HCT116 (cell line): Measurements from ENCODE around the gene DIP2C. TPM values are rescaled to one million over a fixed set of nuclear protein-coding genes. Genes with fewer than 3 reads are reported as not detected.
A peak's percentile ranks its signal among the peaks of the same experiment; 100 is the strongest.

Source experiments
- ATAC-seq: fragments of 200-7000 bp; cut with Tn5 transposase; 2 replicates; pipeline ENCODE4 v1.9.1; 2020; ENCODE audit warnings: mild to moderate bottlenecking, moderate library complexity
- BruUV-seq: library from RNA; stranded (reverse); fragments of 400-500 nt; replicated peaks from 2 replicates; lab custom pipeline; 2021; lab: Mats Ljungman, UMichigan
- CTCF ChIA-PET: fragments of 300-600 bp; sonication (Branson Sonifier 250); formaldehyde crosslinking; loops from one replicate; lab custom pipeline; 2021; ENCODE audit warnings: antibody characterized with exemption; lab: Charles Lee
- POLR2A ChIA-PET: fragments of 300-600, 350-600 bp; sonication (Branson Sonifier 250); formaldehyde crosslinking; loops from one replicate; lab custom pipeline; 2021; ENCODE audit warnings: antibody characterized with exemption; lab: Charles Lee
- RAD21 ChIA-PET, 2 experiments: fragments of 300-600 bp; sonication (Branson Sonifier 250); formaldehyde crosslinking; loops; one replicate each; lab custom pipeline; 2023; ENCODE audit warnings: low total read pairs in 2 of 2; ENCODE audit not compliant: uncharacterized antibody in 2 of 2, unreplicated experiment in 2 of 2, low non-redundant PET in 1 of 2; lab: Charles Lee
- DNase-seq: peaks from one replicate; pipeline ENCODE4 v3.0.0-alpha.2; 2010; ENCODE audit warnings: low read depth, low spot score
- H2AFZ ChIP-seq: fragments of 200-600 bp; shearing (Covaris generic), sonication (generic); 2 replicates; pipeline ENCODE4 v1.6.1; 2017; ENCODE audit warnings: low read depth, mixed run types, mixed read lengths, antibody characterized with exemption, low read length; ENCODE audit not compliant: poor library complexity, severe bottlenecking
- H3K27ac ChIP-seq: 2 replicates; pipeline ENCODE4 v1.5.1; 2012; ENCODE audit warnings: low read depth, low read length
- H3K27me3 ChIP-seq: fragments of 200-600 bp; sonication (generic); 2 replicates; pipeline ENCODE4 v1.6.1; 2016; ENCODE audit warnings: mixed run types, low read length, mixed read lengths; ENCODE audit not compliant: insufficient read depth
- H3K36me3 ChIP-seq, 2 experiments: fragments of 200-500 bp in 1 of 2; fragments of 200-600 bp in 1 of 2; sonication (Bioruptor generic) in 1 of 2; sonication (generic) in 1 of 2; 2 replicates each; pipeline versions ENCODE4 v1.5.1 to v1.6.1; 2014 to 2016; ENCODE audit warnings: low read length in 2 of 2, inconsistent platforms in 1 of 2, mixed read lengths in 1 of 2, mixed run types in 1 of 2; ENCODE audit not compliant: insufficient read depth in 2 of 2, control insufficient read depth in 1 of 2
- H3K4me1 ChIP-seq, 2 experiments: fragments of 200-600 bp in 1 of 2; sonication (generic) in 1 of 2; 2 replicates each; pipeline versions ENCODE4 v1.5.1 to v1.6.1; 2012 to 2017; ENCODE audit warnings: low read length in 2 of 2, inconsistent platforms in 1 of 2, mild to moderate bottlenecking in 1 of 2, mixed read lengths in 1 of 2, mixed run types in 1 of 2, moderate library complexity in 1 of 2; ENCODE audit not compliant: insufficient read depth in 2 of 2, control insufficient read depth in 1 of 2
- H3K4me2 ChIP-seq: fragments of 200-600 bp; sonication (generic); 2 replicates; pipeline ENCODE4 v1.6.1; 2017; ENCODE audit warnings: mixed run types, low read length, mixed read lengths
- H3K4me3 ChIP-seq, 2 experiments: fragments of 200-600 bp in 1 of 2; sonication (generic) in 1 of 2; replicated peaks in 1 of 2; 2 replicates each; pipeline ENCODE4 v1.5.1; 2011 to 2016; ENCODE audit warnings: low read length in 2 of 2, control low read depth in 1 of 2, low read depth in 1 of 2, mild to moderate bottlenecking in 1 of 2, mixed read lengths in 1 of 2, mixed run types in 1 of 2
- H3K79me2 ChIP-seq: fragments of 200-600 bp; sonication (generic); 2 replicates; pipeline ENCODE4 v1.6.1; 2017; ENCODE audit warnings: mild to moderate bottlenecking, mixed run types, low read length, moderate library complexity, mixed read lengths; ENCODE audit not compliant: insufficient read depth
- H3K9ac ChIP-seq: fragments of 200-600 bp; sonication (generic); 2 replicates; pipeline ENCODE4 v1.6.1; 2016; ENCODE audit warnings: low read length, mixed read lengths
- H3K9me2 ChIP-seq: fragments of 200-600 bp; sonication (generic), shearing (Covaris generic); 2 replicates; pipeline ENCODE4 v1.6.1; 2017; ENCODE audit warnings: mixed run types, mild to moderate bottlenecking, moderate library complexity; ENCODE audit not compliant: insufficient read depth
- H3K9me3 ChIP-seq, 2 experiments: fragments of 200-500 bp in 1 of 2; fragments of 200-600 bp in 1 of 2; sonication (Bioruptor generic) in 1 of 2; sonication (generic) in 1 of 2; 2 replicates each; pipeline ENCODE4 v1.6.1; 2014 to 2017; ENCODE audit warnings: low read length in 2 of 2, mixed read lengths in 2 of 2, inconsistent platforms in 1 of 2, low read depth in 1 of 2, mild to moderate bottlenecking in 1 of 2, mixed run types in 1 of 2, moderate library complexity in 1 of 2; ENCODE audit not compliant: control insufficient read depth in 1 of 2, insufficient read depth in 1 of 2
- H4K20me1 ChIP-seq: fragments of 200-600 bp; sonication (generic), shearing (Covaris generic); 2 replicates; pipeline ENCODE4 v1.6.1; 2017; ENCODE audit warnings: mixed run types, mild to moderate bottlenecking, moderate library complexity; ENCODE audit not compliant: insufficient read depth
- EGR1 ChIP-seq: IDR thresholded peaks from 2 replicates; pipeline ENCODE4 v1.6.1; 2012; ENCODE audit warnings: low read depth
- ELF1 ChIP-seq: IDR thresholded peaks from 2 replicates; pipeline ENCODE4 v1.6.1; 2012; ENCODE audit warnings: low read depth, borderline replicate concordance
- EZH2 ChIP-seq: fragments of 200-600 bp; sonication (generic); IDR thresholded peaks from 2 replicates; pipeline ENCODE4 v1.6.1; 2017; ENCODE audit warnings: antibody characterized with exemption, mixed run types
- FOSL1 ChIP-seq: IDR thresholded peaks from 2 replicates; pipeline ENCODE4 v1.6.1; 2012; ENCODE audit warnings: low read depth
- JUND ChIP-seq: IDR thresholded peaks from 2 replicates; pipeline ENCODE4 v1.6.1; 2012
- POLR2A ChIP-seq: IDR thresholded peaks from 2 replicates; pipeline ENCODE4 v1.7.0; 2011; ENCODE audit warnings: borderline replicate concordance; ENCODE audit not compliant: insufficient read depth, insufficient read length; ENCODE audit errors: extremely low read depth
- RAD21 ChIP-seq: IDR thresholded peaks from 2 replicates; pipeline ENCODE4 v1.6.1; 2012; ENCODE audit warnings: low read depth, mild to moderate bottlenecking
- SP1 ChIP-seq: IDR thresholded peaks from 2 replicates; pipeline ENCODE4 v1.6.1; 2012; ENCODE audit warnings: low read depth
- SRF ChIP-seq: IDR thresholded peaks from 2 replicates; pipeline ENCODE4 v1.6.1; 2012; ENCODE audit warnings: low read depth
- TCF7L2 ChIP-seq: IDR thresholded peaks from 2 replicates; pipeline ENCODE4 v1.7.0; 2011; ENCODE audit warnings: borderline replicate concordance, inconsistent platforms; ENCODE audit not compliant: insufficient read depth, insufficient read length; ENCODE audit errors: extremely low read depth
- YY1 ChIP-seq: IDR thresholded peaks from 2 replicates; pipeline ENCODE4 v1.6.1; 2011; ENCODE audit warnings: low read length, low read depth, moderate library complexity, mild to moderate bottlenecking; ENCODE audit not compliant: insufficient replicate concordance; ENCODE audit errors: extremely low read depth
- ZFX ChIP-seq: fragments of 450-650 bp; IDR thresholded peaks from 2 replicates; pipeline ENCODE4 v1.6.1; 2017
- ZNF274 ChIP-seq: fragments of 200-500 bp; sonication (Bioruptor generic); IDR thresholded peaks from 2 replicates; pipeline ENCODE4 v1.6.1; 2014; ENCODE audit warnings: mild to moderate bottlenecking, low read depth, low read length, inconsistent platforms
- intact Hi-C: fragments of 100-400 bp; cut with micrococcal nuclease; formaldehyde crosslinking; loops from 2 replicates; pipeline ENCODE4 v1.10.0; 2022
- total RNA-seq: library from RNA; stranded (reverse); gene quantifications from one replicate; pipeline ENCODE4 v1.2.1, GENCODE V29; 2021; ENCODE audit not compliant: unreplicated experiment
- TF ChIP-seq, protein P1 (sequence below): IDR thresholded peaks from 2 replicates; pipeline ENCODE4 v1.6.1; 2012
- TF ChIP-seq, protein P2 (sequence below): IDR thresholded peaks from 2 replicates; pipeline ENCODE4 v1.6.1; 2011; ENCODE audit warnings: mild to moderate bottlenecking, low read length, moderate library complexity; ENCODE audit not compliant: insufficient replicate concordance; ENCODE audit errors: extremely low read depth
- TF ChIP-seq, protein P3 (sequence below): IDR thresholded peaks from 2 replicates; pipeline ENCODE4 v1.6.1; 2012
- TF ChIP-seq, protein P4 (sequence below): IDR thresholded peaks from 2 replicates; pipeline ENCODE4 v1.6.1; 2012; ENCODE audit warnings: low read depth
- TF ChIP-seq, protein P5 (sequence below), 3 experiments: fragments of 200-600 bp in 1 of 3; sonication (generic) in 1 of 3; IDR thresholded peaks in 2 of 3; conservative IDR thresholded peaks in 1 of 3; 2 replicates each; pipeline ENCODE4 v1.5.1; 2012 to 2017; ENCODE audit warnings: low read depth in 2 of 3, low read length in 2 of 3, antibody characterized with exemption in 1 of 3, borderline replicate concordance in 1 of 3, control low read depth in 1 of 3, mild to moderate bottlenecking in 1 of 3, mixed read lengths in 1 of 3, mixed run types in 1 of 3, moderate library complexity in 1 of 3; ENCODE audit not compliant: insufficient read depth in 1 of 3

Gene DIP2C
- total RNA-seq, 1 experiment from 2014 or later: 15.4 TPM

DNA sequence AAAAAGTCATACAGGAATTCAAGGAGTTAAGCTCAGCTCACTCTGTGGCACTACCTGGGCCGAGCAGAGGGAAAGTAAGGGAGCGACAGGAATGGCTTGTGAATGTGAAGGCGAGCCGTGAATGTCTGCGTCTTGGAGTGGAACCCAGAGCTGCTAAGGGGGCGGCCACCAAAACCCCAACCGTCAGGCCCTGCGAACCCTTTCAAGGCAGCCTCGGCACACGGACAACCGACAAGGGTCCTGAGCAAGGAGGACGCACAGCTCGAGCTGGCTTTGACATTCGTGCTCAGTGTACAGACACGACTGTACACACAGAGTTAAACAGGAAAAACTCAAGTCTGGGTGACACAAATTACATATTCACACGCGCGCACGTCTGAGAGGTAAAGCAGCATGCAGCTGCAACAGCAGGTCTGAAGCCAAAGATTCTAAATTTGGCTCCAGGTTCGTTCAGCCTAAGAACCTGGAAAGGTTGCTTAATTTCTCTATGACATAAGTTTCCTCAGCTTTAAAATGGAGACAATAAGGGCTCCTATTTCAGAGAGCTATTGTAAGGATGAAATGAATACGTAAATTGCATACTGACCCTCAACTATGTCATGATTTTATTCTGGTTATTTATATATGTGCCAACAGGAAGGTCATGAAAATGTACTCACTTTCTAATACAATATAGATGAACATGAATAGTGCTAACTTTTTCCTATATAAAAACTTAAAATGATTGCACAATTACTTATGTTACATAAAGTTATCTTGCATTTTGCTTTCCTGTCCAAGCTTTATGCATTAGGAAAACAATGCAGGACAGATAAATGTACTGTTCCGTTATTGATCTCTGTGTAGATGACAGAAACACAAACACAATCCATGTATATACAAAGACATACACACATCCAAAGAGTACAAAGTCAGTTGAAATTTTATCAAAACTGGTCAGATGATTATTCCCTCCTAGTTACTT lies 361.3 kb downstream of the DIP2C start:
- Histone ChIP-seq H3K4me3 (no peak overlapping the region; a peak in 1 of 4 replicates), H3K27me3 (no peaks in the 10 kb centered on the region), H3K27ac (no peak overlapping the region), H4K20me1 (no peaks in the 10 kb centered on the region), H3K4me2 (peak overlapping the region; percentile 80; the same call in 1 of the 2 replicates), H3K9me2 (no peaks in the 10 kb centered on the region), H3K9ac (peak overlapping the region; percentile 56; the same call in 1 of the 2 replicates), H2AFZ (no peak overlapping the region), H3K4me1 (peaks cover 19 to 37% of the 10 kb centered on the region in 2 experiments), H3K36me3 (no peaks in the 10 kb centered on the region), H3K79me2 (no peaks in the 10 kb centered on the region), H3K9me3 (no peaks in the 10 kb centered on the region)
- ATAC-seq (no peak), DNase-seq (no peak)
- CTCF ChIA-PET: interaction anchor here (1.1 to 1.4 kb wide), 2 partner anchors 40 to 88 kb away, joined by 4 read pairs; no protein-coding TSS in a partner anchor
- no TSS peak for BruUV-seq
- POLR2A ChIA-PET: no interaction called here
- RAD21 ChIA-PET: no interaction called here
- intact Hi-C loops: no loop called here
- TF ChIP-seq TCF7L2: no peak
- TF ChIP-seq JUND: no peak
- TF ChIP-seq SP1: no peak
- no peak for TF ChIP-seq ELF1
- TF ChIP-seq RAD21: no peak
- no peak for TF ChIP-seq POLR2A
- no peak for TF ChIP-seq ZFX
- TF ChIP-seq SRF: no peak
- TF ChIP-seq, protein P1, sequence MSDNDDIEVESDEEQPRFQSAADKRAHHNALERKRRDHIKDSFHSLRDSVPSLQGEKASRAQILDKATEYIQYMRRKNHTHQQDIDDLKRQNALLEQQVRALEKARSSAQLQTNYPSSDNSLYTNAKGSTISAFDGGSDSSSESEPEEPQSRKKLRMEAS: no peak
- TF ChIP-seq, protein P2, sequence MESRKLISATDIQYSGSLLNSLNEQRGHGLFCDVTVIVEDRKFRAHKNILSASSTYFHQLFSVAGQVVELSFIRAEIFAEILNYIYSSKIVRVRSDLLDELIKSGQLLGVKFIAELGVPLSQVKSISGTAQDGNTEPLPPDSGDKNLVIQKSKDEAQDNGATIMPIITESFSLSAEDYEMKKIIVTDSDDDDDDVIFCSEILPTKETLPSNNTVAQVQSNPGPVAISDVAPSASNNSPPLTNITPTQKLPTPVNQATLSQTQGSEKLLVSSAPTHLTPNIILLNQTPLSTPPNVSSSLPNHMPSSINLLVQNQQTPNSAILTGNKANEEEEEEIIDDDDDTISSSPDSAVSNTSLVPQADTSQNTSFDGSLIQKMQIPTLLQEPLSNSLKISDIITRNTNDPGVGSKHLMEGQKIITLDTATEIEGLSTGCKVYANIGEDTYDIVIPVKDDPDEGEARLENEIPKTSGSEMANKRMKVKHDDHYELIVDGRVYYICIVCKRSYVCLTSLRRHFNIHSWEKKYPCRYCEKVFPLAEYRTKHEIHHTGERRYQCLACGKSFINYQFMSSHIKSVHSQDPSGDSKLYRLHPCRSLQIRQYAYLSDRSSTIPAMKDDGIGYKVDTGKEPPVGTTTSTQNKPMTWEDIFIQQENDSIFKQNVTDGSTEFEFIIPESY: no peak
- TF ChIP-seq EGR1: no peak
- TF ChIP-seq, protein P3, sequence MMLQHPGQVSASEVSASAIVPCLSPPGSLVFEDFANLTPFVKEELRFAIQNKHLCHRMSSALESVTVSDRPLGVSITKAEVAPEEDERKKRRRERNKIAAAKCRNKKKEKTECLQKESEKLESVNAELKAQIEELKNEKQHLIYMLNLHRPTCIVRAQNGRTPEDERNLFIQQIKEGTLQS: no peak
- no peak for TF ChIP-seq FOSL1
- no peak for TF ChIP-seq YY1
- TF ChIP-seq EZH2: no peak
- TF ChIP-seq, protein P4, sequence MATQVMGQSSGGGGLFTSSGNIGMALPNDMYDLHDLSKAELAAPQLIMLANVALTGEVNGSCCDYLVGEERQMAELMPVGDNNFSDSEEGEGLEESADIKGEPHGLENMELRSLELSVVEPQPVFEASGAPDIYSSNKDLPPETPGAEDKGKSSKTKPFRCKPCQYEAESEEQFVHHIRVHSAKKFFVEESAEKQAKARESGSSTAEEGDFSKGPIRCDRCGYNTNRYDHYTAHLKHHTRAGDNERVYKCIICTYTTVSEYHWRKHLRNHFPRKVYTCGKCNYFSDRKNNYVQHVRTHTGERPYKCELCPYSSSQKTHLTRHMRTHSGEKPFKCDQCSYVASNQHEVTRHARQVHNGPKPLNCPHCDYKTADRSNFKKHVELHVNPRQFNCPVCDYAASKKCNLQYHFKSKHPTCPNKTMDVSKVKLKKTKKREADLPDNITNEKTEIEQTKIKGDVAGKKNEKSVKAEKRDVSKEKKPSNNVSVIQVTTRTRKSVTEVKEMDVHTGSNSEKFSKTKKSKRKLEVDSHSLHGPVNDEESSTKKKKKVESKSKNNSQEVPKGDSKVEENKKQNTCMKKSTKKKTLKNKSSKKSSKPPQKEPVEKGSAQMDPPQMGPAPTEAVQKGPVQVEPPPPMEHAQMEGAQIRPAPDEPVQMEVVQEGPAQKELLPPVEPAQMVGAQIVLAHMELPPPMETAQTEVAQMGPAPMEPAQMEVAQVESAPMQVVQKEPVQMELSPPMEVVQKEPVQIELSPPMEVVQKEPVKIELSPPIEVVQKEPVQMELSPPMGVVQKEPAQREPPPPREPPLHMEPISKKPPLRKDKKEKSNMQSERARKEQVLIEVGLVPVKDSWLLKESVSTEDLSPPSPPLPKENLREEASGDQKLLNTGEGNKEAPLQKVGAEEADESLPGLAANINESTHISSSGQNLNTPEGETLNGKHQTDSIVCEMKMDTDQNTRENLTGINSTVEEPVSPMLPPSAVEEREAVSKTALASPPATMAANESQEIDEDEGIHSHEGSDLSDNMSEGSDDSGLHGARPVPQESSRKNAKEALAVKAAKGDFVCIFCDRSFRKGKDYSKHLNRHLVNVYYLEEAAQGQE: no peak
- TF ChIP-seq, protein P5, sequence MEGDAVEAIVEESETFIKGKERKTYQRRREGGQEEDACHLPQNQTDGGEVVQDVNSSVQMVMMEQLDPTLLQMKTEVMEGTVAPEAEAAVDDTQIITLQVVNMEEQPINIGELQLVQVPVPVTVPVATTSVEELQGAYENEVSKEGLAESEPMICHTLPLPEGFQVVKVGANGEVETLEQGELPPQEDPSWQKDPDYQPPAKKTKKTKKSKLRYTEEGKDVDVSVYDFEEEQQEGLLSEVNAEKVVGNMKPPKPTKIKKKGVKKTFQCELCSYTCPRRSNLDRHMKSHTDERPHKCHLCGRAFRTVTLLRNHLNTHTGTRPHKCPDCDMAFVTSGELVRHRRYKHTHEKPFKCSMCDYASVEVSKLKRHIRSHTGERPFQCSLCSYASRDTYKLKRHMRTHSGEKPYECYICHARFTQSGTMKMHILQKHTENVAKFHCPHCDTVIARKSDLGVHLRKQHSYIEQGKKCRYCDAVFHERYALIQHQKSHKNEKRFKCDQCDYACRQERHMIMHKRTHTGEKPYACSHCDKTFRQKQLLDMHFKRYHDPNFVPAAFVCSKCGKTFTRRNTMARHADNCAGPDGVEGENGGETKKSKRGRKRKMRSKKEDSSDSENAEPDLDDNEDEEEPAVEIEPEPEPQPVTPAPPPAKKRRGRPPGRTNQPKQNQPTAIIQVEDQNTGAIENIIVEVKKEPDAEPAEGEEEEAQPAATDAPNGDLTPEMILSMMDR (IDR thresholded peaks at IDR 0.05 in 2 of 3, conservative IDR thresholded peaks at IDR 0.05 in 1 of 3; ENCODE audit: borderline replicate concordance in 1 of 3, insufficient read depth in 1 of 3, low read depth in 2 of 3, low read length in 2 of 3): no peak
- no peak for TF ChIP-seq ZNF274
